ENCODE results near the gene BMPR1A. TPM values are rescaled to one million over a fixed set of nuclear protein-coding genes. Genes with fewer than 3 reads are reported as not detected.
A peak's percentile ranks its signal among the peaks of the same experiment; 100 is the strongest.

The BMPR1A gene
- total RNA-seq, result 1 to 10 TPM; 2.9 to 6.8 TPM

DNA sequence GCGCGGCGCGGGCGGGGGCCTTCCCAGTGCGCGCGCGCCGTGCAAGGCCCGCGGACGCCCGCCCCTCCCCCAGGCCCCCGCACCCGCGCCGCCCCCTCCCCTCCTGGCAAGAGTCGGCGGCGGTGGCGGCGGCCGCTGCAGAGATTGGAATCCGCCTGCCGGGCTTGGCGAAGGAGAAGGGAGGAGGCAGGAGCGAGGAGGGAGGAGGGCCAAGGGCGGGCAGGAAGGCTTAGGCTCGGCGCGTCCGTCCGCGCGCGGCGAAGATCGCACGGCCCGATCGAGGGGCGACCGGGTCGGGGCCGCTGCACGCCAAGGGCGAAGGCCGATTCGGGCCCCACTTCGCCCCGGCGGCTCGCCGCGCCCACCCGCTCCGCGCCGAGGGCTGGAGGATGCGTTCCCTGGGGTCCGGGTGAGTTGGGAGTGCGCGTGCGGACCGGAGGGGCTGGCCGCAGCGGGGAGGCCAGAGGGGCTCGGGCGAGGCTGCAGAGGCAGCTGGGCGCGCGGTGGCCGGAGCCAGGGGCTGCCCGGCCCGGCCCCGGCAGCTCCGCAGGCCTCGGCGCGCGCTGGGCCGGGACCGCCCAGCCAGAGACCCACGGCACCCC lies at the start of gene BMPR1A:
BMPR1A (plus strand) TSS at position 109 of the 602 bp plus-strand sequence. CDS start 119,400 bp downstream, outside the sequence.
- Mint-ChIP-seq H3K9me3 (no peaks in the 10 kb centered on the region), H3K4me1 (ENCODE audit: low read depth) (peaks cover 28% of the 10 kb centered on the region), H3K27me3 (ENCODE audit: low read depth) (peaks cover 33% of the 10 kb centered on the region), H3K27ac (peak within 1 kb of the TSS; percentile 21), H3K36me3 (ENCODE audit: low read depth) (peaks cover 2% of the 10 kb centered on the region), H3K4me3 (peak within 1 kb of the TSS; percentile 84)
- CTCF ChIA-PET, result interaction anchor here (1.5 kb wide), 1 partner anchor 45 kb away, joined by 4 read pairs; no protein-coding TSS in a partner anchor
- intact Hi-C loops (cut with micrococcal nuclease), result loop anchor here (1.0 to 5.0 kb wide), 4 partner anchors 42 to 354 kb away; partner anchors contain the start of genes GLUD1 and SHLD2
- no peak for DNase-seq

DNA sequence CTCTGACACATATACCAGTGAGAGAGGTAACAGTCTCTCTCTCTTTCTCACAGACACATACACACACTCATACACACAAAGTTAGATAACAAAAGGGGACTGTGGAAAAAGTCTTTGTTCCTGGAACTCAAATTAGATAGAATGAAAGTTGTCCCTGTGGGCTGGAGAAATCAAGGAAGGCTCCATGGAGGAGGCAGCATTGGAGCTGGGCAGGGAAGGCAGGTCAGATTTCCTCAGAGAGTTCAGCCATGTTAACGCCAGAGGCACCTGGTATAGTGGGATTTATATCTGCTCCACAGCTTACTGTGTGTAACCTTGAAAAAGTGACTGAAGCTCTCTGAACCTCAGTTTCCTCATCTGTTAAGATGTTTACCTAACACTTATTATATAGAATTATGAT lies 49.4 kb upstream of the BMPR1A start:
- intact Hi-C loops (cut with micrococcal nuclease), result no loop called here
- no peak for DNase-seq
- no peak overlapping the region for H3K27ac Mint-ChIP-seq
- no peaks in the 10 kb centered on the region for H3K27me3 Mint-ChIP-seq (ENCODE audit: low read depth)
- no peak overlapping the region for H3K4me3 Mint-ChIP-seq
- H3K36me3 Mint-ChIP-seq (ENCODE audit: low read depth), result no peaks in the 10 kb centered on the region
- H3K4me1 Mint-ChIP-seq (ENCODE audit: low read depth), result peaks cover 10% of the 10 kb centered on the region
- CTCF ChIA-PET, result interaction anchor here (0.6 kb wide), 1 partner anchor 18 kb away, joined by 3 read pairs; no protein-coding TSS in a partner anchor
- H3K9me3 Mint-ChIP-seq, result no peaks in the 10 kb centered on the region

DNA sequence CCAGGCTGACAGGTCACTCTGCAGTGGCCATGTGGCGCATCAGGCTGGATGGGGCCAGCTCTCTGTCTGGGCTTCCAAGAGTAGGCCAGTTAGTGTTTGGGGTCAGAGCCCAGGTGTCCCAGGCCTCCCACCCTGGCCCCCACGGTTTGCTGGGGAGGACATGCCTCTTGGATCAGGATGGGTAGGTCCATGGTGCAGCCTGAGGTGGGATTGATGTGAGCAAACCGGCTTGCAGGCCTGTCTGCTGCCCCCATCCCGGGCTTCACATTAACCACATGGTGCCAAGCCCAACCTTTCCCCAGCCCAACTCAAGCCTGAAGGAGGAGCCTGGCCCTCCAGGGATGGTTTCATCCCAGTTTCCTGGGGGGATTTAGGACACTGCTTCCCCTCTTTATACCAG lies 48.9 kb upstream of the BMPR1A start:
- Mint-ChIP-seq H3K4me3 (no peak overlapping the region), H3K27ac (no peak overlapping the region), H3K36me3 (ENCODE audit: low read depth) (no peaks in the 10 kb centered on the region), H3K4me1 (ENCODE audit: low read depth) (peaks cover 14% of the 10 kb centered on the region), H3K27me3 (ENCODE audit: low read depth) (no peaks in the 10 kb centered on the region), H3K9me3 (no peaks in the 10 kb centered on the region)
- CTCF ChIA-PET, result interaction anchor here (0.6 to 1.2 kb wide), 3 partner anchors 190 to 305 kb away, joined by 3 to 7 read pairs (median 3); no protein-coding TSS in a partner anchor
- DNase-seq, result no peak
- intact Hi-C loops (cut with micrococcal nuclease), result no loop called here

DNA sequence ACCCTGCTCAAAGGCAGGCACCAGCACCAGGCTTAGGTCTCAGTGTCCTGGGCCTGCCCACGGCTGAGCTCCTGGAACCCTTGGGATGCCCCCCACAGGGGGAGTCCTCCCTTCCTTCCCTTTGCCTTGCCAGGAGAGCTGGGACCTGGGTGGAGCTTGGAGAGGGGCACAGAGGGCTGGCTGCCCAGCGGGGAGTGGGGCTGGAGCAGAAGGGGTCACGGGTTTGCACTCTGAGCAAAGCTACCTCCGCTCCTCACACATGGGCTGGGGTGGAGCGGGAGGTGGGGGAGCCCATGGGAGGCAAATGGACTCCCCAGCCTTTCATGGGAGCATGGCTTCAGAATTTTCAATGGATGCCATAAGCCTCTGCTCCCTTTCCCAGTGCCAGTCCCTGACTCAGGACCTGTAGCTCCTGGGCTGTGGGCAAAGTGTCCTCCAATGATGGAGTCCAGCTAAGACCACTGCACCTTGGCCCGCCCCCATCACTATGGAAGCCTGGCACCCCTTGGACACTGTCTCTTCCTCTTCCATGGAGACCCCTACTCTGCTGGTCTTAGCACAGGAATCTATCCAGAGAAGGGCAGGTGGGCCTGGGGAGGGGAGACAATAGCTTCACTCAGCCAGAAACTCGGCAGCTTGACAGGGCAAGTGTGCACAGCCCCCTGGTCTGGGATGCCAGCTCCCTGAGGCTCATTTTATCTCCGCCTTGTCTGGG lies 48.2 kb upstream of the BMPR1A start:
- H3K27me3 Mint-ChIP-seq (ENCODE audit: low read depth), result no peaks in the 10 kb centered on the region
- no peaks in the 10 kb centered on the region for H3K36me3 Mint-ChIP-seq (ENCODE audit: low read depth)
- no peak overlapping the region for H3K27ac Mint-ChIP-seq
- H3K9me3 Mint-ChIP-seq, result no peaks in the 10 kb centered on the region
- no peak overlapping the region for H3K4me3 Mint-ChIP-seq
- intact Hi-C loops (cut with micrococcal nuclease), result no loop called here
- H3K4me1 Mint-ChIP-seq (ENCODE audit: low read depth), result peaks cover 14% of the 10 kb centered on the region
- no peak for DNase-seq
- CTCF ChIA-PET, result interaction anchor here (0.6 to 1.2 kb wide), 4 partner anchors 190 to 306 kb away, joined by 3 to 7 read pairs (median 3); no protein-coding TSS in a partner anchor

DNA sequence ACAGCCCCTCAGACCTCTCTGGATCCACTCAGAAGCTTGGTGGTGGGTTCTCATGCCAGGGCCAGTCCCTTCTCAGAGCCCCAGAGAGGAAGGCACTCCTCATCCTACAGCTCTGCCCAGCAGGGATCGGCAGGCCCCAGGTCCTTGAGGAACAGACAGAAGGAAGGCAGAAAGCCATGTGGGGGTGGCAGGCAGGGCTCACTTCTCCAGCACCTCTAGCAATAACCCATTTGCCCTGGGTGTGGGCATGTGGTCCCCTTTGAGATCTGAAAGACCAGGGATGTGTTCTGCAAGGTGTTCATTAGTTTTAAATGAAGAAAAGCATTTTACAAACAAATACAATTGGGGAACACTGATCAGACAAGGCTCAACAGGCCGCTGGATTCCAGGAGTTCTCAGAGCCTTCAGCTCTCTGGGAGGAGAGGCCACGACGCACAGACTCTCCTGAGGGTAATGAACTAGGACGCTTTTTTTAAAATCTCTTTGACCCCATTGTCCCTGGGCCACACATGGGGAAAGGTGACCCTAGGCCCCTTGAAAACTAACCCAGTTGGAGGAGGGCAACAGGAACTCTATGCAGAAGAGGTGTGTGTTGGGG lies 47.5 kb upstream of the BMPR1A start:
- intact Hi-C loops (cut with micrococcal nuclease), result no loop called here
- Mint-ChIP-seq H3K9me3 (no peaks in the 10 kb centered on the region), H3K36me3 (ENCODE audit: low read depth) (no peaks in the 10 kb centered on the region), H3K27me3 (ENCODE audit: low read depth) (no peaks in the 10 kb centered on the region), H3K4me1 (ENCODE audit: low read depth) (peaks cover 14% of the 10 kb centered on the region), H3K27ac (no peak overlapping the region), H3K4me3 (no peak overlapping the region)
- DNase-seq, result no peak
- CTCF ChIA-PET, result interaction anchor here (1.2 kb wide), 1 partner anchor 189 kb away, joined by 3 read pairs; no protein-coding TSS in a partner anchor

- Mint-ChIP-seq H3K4me3 (peak overlapping the region; percentile 87), H3K27ac (no peak overlapping the region), H3K9me3 (no peaks in the 10 kb centered on the region), H3K4me1 (ENCODE audit: low read depth) (peaks cover 14% of the 10 kb centered on the region), H3K27me3 (ENCODE audit: low read depth) (no peaks in the 10 kb centered on the region), H3K36me3 (ENCODE audit: low read depth) (no peaks in the 10 kb centered on the region)
- no peak for DNase-seq
- intact Hi-C loops (cut with micrococcal nuclease), result loop anchor here (5.0 to 10.0 kb wide), 3 partner anchors 88 to 385 kb away; partner anchors contain the start of genes GLUD1, SHLD2 and WAPL
- CTCF ChIA-PET, result no interaction called here
These were observed 46.8 kb upstream of the BMPR1A start for GRCh38 chr10:86709396-86710185.

GRCh38 chr10:86710987-86711512 lies 45.4 kb upstream of the BMPR1A start:
- intact Hi-C loops (cut with micrococcal nuclease), result loop anchor here (1.0 to 10.0 kb wide), 9 partner anchors 23 to 384 kb away; partner anchors contain the start of genes BMPR1A, GLUD1, SHLD2 and WAPL
- Mint-ChIP-seq H3K27ac (peak overlapping the region; percentile 93), H3K9me3 (no peaks in the 10 kb centered on the region), H3K27me3 (ENCODE audit: low read depth) (no peaks in the 10 kb centered on the region), H3K36me3 (ENCODE audit: low read depth) (no peaks in the 10 kb centered on the region), H3K4me3 (peak overlapping the region; percentile 87), H3K4me1 (ENCODE audit: low read depth) (peaks cover 14% of the 10 kb centered on the region)
- CTCF ChIA-PET, result interaction anchor here (0.6 to 1.5 kb wide), 2 partner anchors 45 to 229 kb away, joined by 3 to 4 read pairs; partner anchors contain the start of gene BMPR1A
- peak; percentile 86 for DNase-seq

- peak overlapping the region; percentile 87 for H3K4me3 Mint-ChIP-seq
- CTCF ChIA-PET, result interaction anchor here (1.0 to 1.5 kb wide), 3 partner anchors 44 to 258 kb away, joined by 4 to 5 read pairs (median 4); partner anchors contain the start of gene BMPR1A
- DNase-seq, result peak; percentile 66
- H3K27me3 Mint-ChIP-seq (ENCODE audit: low read depth), result no peaks in the 10 kb centered on the region
- H3K9me3 Mint-ChIP-seq, result no peaks in the 10 kb centered on the region
- H3K4me1 Mint-ChIP-seq (ENCODE audit: low read depth), result peaks cover 14% of the 10 kb centered on the region
- intact Hi-C loops (cut with micrococcal nuclease), result loop anchor here (1.0 to 10.0 kb wide), 9 partner anchors 23 to 383 kb away; partner anchors contain the start of genes BMPR1A, GLUD1, SHLD2 and WAPL
- H3K36me3 Mint-ChIP-seq (ENCODE audit: low read depth), result no peaks in the 10 kb centered on the region
- H3K27ac Mint-ChIP-seq, result peak overlapping the region; percentile 82
These were observed 44.7 kb upstream of the BMPR1A start for GRCh38 chr10:86711513-86712316.

DNA sequence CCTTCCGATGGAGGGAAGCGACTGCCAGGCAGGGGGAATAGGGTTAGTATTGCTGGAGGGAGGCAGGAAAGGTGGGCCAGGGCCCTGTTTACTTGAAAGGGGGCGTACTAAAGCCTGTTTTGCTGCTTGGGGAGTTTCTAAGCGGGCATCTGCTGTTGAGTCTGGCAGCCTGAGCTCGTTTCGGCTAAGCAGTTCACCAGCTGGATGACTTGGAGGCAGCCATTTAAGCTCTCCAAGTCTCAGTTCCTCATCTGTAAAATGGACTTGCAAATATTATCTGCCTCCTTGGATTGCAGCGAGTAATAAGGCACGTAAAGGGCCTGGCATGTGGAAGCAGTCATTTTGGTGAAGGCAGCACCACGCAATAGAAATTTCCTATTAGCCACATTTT lies 44.1 kb upstream of the BMPR1A start:
- H3K9me3 Mint-ChIP-seq, result no peaks in the 10 kb centered on the region
- H3K27me3 Mint-ChIP-seq (ENCODE audit: low read depth), result no peaks in the 10 kb centered on the region
- intact Hi-C loops (cut with micrococcal nuclease), result loop anchor here (5.0 to 10.0 kb wide), 3 partner anchors 85 to 382 kb away; partner anchors contain the start of genes GLUD1, SHLD2 and WAPL
- peak overlapping the region; percentile 82 for H3K27ac Mint-ChIP-seq
- DNase-seq, result peak; percentile 17
- peak overlapping the region; percentile 79 for H3K4me3 Mint-ChIP-seq
- peaks cover 14% of the 10 kb centered on the region for H3K4me1 Mint-ChIP-seq (ENCODE audit: low read depth)
- CTCF ChIA-PET, result interaction anchor here (0.8 to 1.5 kb wide), 4 partner anchors 19 to 257 kb away, joined by 3 to 5 read pairs (median 4); partner anchors contain the start of gene BMPR1A
- no peaks in the 10 kb centered on the region for H3K36me3 Mint-ChIP-seq (ENCODE audit: low read depth)

DNA sequence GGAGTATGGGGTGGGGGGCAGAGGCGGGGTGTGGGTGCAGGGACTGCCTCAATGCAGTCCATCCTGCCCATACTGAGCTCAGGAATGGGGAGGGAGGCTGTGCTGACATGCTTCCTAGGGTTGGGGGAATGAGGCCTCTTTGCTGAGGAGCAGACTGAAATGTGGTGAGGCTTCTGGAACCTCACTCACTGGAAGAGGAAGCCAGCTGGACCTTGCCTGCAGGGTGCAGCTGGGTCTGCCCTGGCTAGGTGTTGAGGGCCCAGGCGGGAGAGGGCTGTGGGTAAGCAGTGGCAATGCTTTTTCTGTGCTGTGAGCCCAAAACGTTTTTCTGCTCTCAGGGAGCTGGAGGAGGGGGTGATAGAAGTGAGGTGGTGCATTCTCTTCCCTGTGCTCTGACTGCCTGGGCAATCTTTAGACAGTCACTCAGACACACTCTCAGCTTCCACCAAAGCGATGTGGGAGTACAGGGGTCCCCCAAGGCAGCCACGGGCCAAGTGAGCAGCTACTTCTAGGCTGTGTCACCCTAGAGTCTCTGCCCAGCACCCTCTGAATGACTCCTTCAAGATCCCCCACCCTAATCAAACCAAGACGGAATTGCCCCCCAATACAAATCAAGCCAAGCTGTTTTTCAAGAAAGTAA lies 41.1 kb upstream of the BMPR1A start:
- Mint-ChIP-seq H3K36me3 (ENCODE audit: low read depth) (no peaks in the 10 kb centered on the region), H3K27me3 (ENCODE audit: low read depth) (no peaks in the 10 kb centered on the region), H3K4me3 (no peak overlapping the region), H3K9me3 (no peaks in the 10 kb centered on the region), H3K4me1 (ENCODE audit: low read depth) (peaks cover 10% of the 10 kb centered on the region), H3K27ac (no peak overlapping the region)
- intact Hi-C loops (cut with micrococcal nuclease), result loop anchor here (10.0 kb wide), 1 partner anchor 380 kb away; the partner anchor contains the start of genes GLUD1 and SHLD2
- DNase-seq, result no peak
- CTCF ChIA-PET, result interaction anchor here (0.7 kb wide), 1 partner anchor 30 kb away, joined by 3 read pairs; no protein-coding TSS in a partner anchor
